Glomerular visceral epithelial cell (primary cell): ENCODE data around the gene OBSCN.
A peak's percentile ranks its signal among the peaks of the same experiment; 100 is the strongest.
"Not testable (repeated sequence)": the region's sequence is repeated elsewhere in the genome, so short reads cannot be mapped to it uniquely, and the experiment has no call there.

ENCODE experiments used
- DNase-seq: peaks from one replicate; pipeline ENCODE4 v3.0.0-alpha.2; 2016; ENCODE audit errors: extremely low spot score

The OBSCN gene

GRCh38 chr1:228213917-228214808 lies 6.3 kb downstream of the OBSCN start:
- DNase-seq: no peak

- DNase-seq: no peak
Observed at GRCh38 chr1:228214921-228215662, 7.2 kb downstream of the OBSCN start.

- DNase-seq: no peak
Observed at GRCh38 chr1:228215663-228216116, 7.8 kb downstream of the OBSCN start.

- no peak for DNase-seq
Observed at GRCh38 chr1:228216371-228217320, 8.8 kb downstream of the OBSCN start.

- no peak for DNase-seq
Observed at GRCh38 chr1:228217551-228218344, 9.9 kb downstream of the OBSCN start.

GRCh38 chr1:228218513-228219244 lies 10.8 kb downstream of the OBSCN start:
- DNase-seq: no peak

- DNase-seq: no peak
Observed at GRCh38 chr1:228219245-228219961, 11.6 kb downstream of the OBSCN start.

GRCh38 chr1:228219962-228220780 lies 12.3 kb downstream of the OBSCN start:
- no peak for DNase-seq

- DNase-seq: not testable (repeated sequence)
Observed at GRCh38 chr1:228221097-228221496, 13.3 kb downstream of the OBSCN start.

- no peak for DNase-seq
Observed at GRCh38 chr1:228222548-228222947, 14.7 kb downstream of the OBSCN start.

GRCh38 chr1:228224198-228225164 lies 16.6 kb downstream of the OBSCN start:
- DNase-seq: no peak

GRCh38 chr1:228225165-228225710 lies 17.4 kb downstream of the OBSCN start:
- DNase-seq: no peak

- no peak for DNase-seq
Observed at GRCh38 chr1:228225740-228226139, 17.9 kb downstream of the OBSCN start.

GRCh38 chr1:228226141-228226874 lies 18.5 kb downstream of the OBSCN start:
- DNase-seq: no peak

GRCh38 chr1:228226956-228227791 lies 19.3 kb downstream of the OBSCN start:
- peak; percentile 58 for DNase-seq
